Measurements from ENCODE around the gene KLHL35.

DNA sequence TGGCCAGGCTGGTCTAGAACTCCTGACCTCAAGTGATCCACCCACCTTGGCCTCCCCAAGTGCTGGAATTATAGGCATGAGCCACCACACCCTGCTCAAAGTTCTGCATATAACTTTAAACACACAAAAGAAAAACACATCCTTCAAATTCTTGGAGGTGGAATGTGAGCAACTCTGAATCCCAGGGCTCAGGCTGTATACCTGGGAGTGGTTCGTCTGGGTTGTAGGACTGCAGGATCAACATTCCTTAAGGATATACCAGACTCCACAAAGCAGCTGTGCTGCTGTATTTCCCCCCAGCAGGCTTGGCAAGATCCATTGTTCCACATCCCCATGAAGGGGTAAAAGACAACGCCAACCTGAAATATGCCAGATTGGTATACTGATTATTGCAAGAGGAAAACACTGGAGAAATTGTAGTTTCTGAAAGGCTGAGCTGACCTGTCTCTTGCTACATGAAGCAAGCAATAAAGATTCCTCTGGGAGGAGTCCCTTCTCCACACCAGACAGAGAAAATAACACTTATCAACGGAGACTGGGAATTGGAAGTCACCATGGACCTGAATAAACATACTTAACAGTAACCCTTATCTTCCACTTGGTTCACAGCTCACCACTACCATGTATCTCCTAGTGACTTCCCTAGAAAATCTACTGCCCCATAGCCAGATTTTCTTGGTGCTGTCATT lies 45.9 kb downstream of the KLHL35 start:
- TF ChIP-seq, protein P1, sequence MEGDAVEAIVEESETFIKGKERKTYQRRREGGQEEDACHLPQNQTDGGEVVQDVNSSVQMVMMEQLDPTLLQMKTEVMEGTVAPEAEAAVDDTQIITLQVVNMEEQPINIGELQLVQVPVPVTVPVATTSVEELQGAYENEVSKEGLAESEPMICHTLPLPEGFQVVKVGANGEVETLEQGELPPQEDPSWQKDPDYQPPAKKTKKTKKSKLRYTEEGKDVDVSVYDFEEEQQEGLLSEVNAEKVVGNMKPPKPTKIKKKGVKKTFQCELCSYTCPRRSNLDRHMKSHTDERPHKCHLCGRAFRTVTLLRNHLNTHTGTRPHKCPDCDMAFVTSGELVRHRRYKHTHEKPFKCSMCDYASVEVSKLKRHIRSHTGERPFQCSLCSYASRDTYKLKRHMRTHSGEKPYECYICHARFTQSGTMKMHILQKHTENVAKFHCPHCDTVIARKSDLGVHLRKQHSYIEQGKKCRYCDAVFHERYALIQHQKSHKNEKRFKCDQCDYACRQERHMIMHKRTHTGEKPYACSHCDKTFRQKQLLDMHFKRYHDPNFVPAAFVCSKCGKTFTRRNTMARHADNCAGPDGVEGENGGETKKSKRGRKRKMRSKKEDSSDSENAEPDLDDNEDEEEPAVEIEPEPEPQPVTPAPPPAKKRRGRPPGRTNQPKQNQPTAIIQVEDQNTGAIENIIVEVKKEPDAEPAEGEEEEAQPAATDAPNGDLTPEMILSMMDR (conservative IDR thresholded peaks at IDR 0.05; ENCODE audit: low read length): no peak
- no peak for TF ChIP-seq EZH2phosphoT487 (IDR thresholded peaks at IDR 0.05; ENCODE audit: borderline replicate concordance, low read depth, low read length)
